Tibial nerve (tissue), 4 donors: ENCODE results near the gene MCM3AP.

Source experiments
- CTCF ChIP-seq, 5 experiments: fragments of 200-600 bp in 3 of 5; fragments of 450-650 bp in 2 of 5; sonication (generic) in 3 of 5; IDR thresholded peaks; one replicate each; pipeline ENCODE4 v1.5.1; 2016 to 2019; ENCODE audit warnings: antibody characterized with exemption in 5 of 5, mild to moderate bottlenecking in 3 of 5, moderate library complexity in 2 of 5
- EP300 ChIP-seq, 2 donors: sonication (generic); formaldehyde crosslinking; IDR thresholded peaks; one replicate each; pipeline ENCODE4 v1.6.1; 2017; ENCODE audit warnings: antibody characterized with exemption in 2 of 2, mild to moderate bottlenecking in 1 of 2
- POLR2A ChIP-seq, 2 donors: fragments of 450-650 bp; IDR thresholded peaks; one replicate each; pipeline ENCODE4 v1.6.1; 2017; ENCODE audit warnings: antibody characterized with exemption in 2 of 2, mild to moderate bottlenecking in 2 of 2, moderate library complexity in 2 of 2

- TF ChIP-seq POLR2A (IDR thresholded peaks at IDR 0.05), result no peak
- peak; percentile 25 to 82 (median 74) for TF ChIP-seq CTCF (IDR thresholded peaks at IDR 0.05)
- TF ChIP-seq EP300 (IDR thresholded peaks at IDR 0.05), result no peak
Measured at GRCh38 chr21:46229133-46229922, 56.1 kb downstream of the MCM3AP start.
